ENCODE measurements around the gene ADAMTS17. TPM values are rescaled to one million over a fixed set of nuclear protein-coding genes. Genes with fewer than 3 reads are reported as not detected.

ADAMTS17 gene
- total RNA-seq, 1 experiment from 2014 or later: 1.8 TPM

GRCh38 chr15:100101426-100102089 lies 240.2 kb downstream of the ADAMTS17 start:
- Mint-ChIP-seq H3K36me3 (no peaks in the 10 kb centered on the region), H3K27me3 (ENCODE audit: low read depth) (no peaks in the 10 kb centered on the region; the same call in 1 of the 2 replicates), H3K27ac (no peak overlapping the region), H3K9me3 (peaks cover 12% of the 10 kb centered on the region; the same call in 1 of the 2 replicates), H3K4me1 (no peaks in the 10 kb centered on the region), H3K4me3 (no peak overlapping the region)
- DNase-seq (ENCODE audit: low spot score) (no peak), ATAC-seq (no peak)
- ChIA-PET CTCF (no interaction called here), POLR2A (no interaction called here)
- TF ChIP-seq ARID4B (CRISPR knock-in tag; IDR thresholded peaks at IDR 0.05; ENCODE audit: borderline replicate concordance): no peak
- no peak for TF ChIP-seq NR1H2 (CRISPR knock-in tag; IDR thresholded peaks at IDR 0.05)

GRCh38 chr15:100100926-100101325 lies 240.8 kb downstream of the ADAMTS17 start:
- no peaks in the 10 kb centered on the region for H3K36me3 Mint-ChIP-seq
- H3K27ac Mint-ChIP-seq: no peak overlapping the region
- no peaks in the 10 kb centered on the region; the same call in 1 of the 2 replicates for H3K27me3 Mint-ChIP-seq (ENCODE audit: low read depth)
- DNase-seq (ENCODE audit: low spot score): no peak
- no peak for TF ChIP-seq ZBTB21 (CRISPR knock-in tag; IDR thresholded peaks at IDR 0.05; ENCODE audit: borderline replicate concordance)
- TF ChIP-seq ZNF121 (CRISPR knock-in tag; IDR thresholded peaks at IDR 0.05): no peak
- no peak for TF ChIP-seq ATF3 (CRISPR knock-in tag; conservative IDR thresholded peaks at IDR 0.05)
- no peak for TF ChIP-seq ZNF219 (CRISPR knock-in tag; IDR thresholded peaks at IDR 0.05; ENCODE audit: borderline replicate concordance)
- no peak for TF ChIP-seq MYBL2 (CRISPR knock-in tag; IDR thresholded peaks at IDR 0.05)
- no peak for TF ChIP-seq NR1H2 (CRISPR knock-in tag; IDR thresholded peaks at IDR 0.05)
- TF ChIP-seq MAX (CRISPR knock-in tag; IDR thresholded peaks at IDR 0.05): no peak
- TF ChIP-seq HMGXB4 (CRISPR knock-in tag; IDR thresholded peaks at IDR 0.05): no peak
- no peak for TF ChIP-seq ETV6 (CRISPR knock-in tag; IDR thresholded peaks at IDR 0.05)
- TF ChIP-seq ATF2 (CRISPR knock-in tag; IDR thresholded peaks at IDR 0.05; ENCODE audit: borderline replicate concordance, low read depth): no peak
- no peak for TF ChIP-seq SMAD3 (CRISPR knock-in tag; IDR thresholded peaks at IDR 0.05; ENCODE audit: borderline replicate concordance)
- no peak for TF ChIP-seq FOXP1 (CRISPR knock-in tag; IDR thresholded peaks at IDR 0.05; ENCODE audit: borderline replicate concordance)
- no peak for TF ChIP-seq ATF6 (CRISPR knock-in tag; IDR thresholded peaks at IDR 0.05)
- TF ChIP-seq FOXK1 (CRISPR knock-in tag; IDR thresholded peaks at IDR 0.05): no peak
- POLR2A ChIA-PET: no interaction called here
- CTCF ChIA-PET: interaction anchor here (1.1 kb wide), 1 partner anchor 238 kb away, joined by 4 read pairs; no protein-coding TSS in a partner anchor
- H3K4me3 Mint-ChIP-seq: no peak overlapping the region
- H3K9me3 Mint-ChIP-seq: peaks cover 12% of the 10 kb centered on the region; the same call in 1 of the 2 replicates
- no peak for ATAC-seq
- H3K4me1 Mint-ChIP-seq: no peaks in the 10 kb centered on the region
